ENCODE measurements around the gene MINDY3.
A peak's percentile ranks its signal among the peaks of the same experiment; 100 is the strongest.

Gene MINDY3

GRCh38 chr10:15865304-15865703 lies 5.0 kb upstream of the MINDY3 start:
- DNase-seq (ENCODE audit: low read depth), result no peak
- no peak overlapping the region for H3K4me3 ChIP-seq (ENCODE audit: low read depth, low read length)
- no peak for TF ChIP-seq CTCF (IDR thresholded peaks at IDR 0.05; ENCODE audit: low read depth, low read length, missing control alignments)

- no peak for DNase-seq (ENCODE audit: low read depth)
- no peak overlapping the region for H3K4me3 ChIP-seq (ENCODE audit: low read depth, low read length)
- no peak for TF ChIP-seq CTCF (IDR thresholded peaks at IDR 0.05; ENCODE audit: low read depth, low read length, missing control alignments)
Measured at GRCh38 chr10:15864419-15864818, 4.1 kb upstream of the MINDY3 start.

GRCh38 chr10:15863733-15864132 lies 3.4 kb upstream of the MINDY3 start:
- no peak for DNase-seq (ENCODE audit: low read depth)
- TF ChIP-seq CTCF (IDR thresholded peaks at IDR 0.05; ENCODE audit: low read depth, low read length, missing control alignments), result no peak
- no peak overlapping the region for H3K4me3 ChIP-seq (ENCODE audit: low read depth, low read length)

GRCh38 chr10:15863323-15863722 lies 3.0 kb upstream of the MINDY3 start:
- no peak for TF ChIP-seq CTCF (IDR thresholded peaks at IDR 0.05; ENCODE audit: low read depth, low read length, missing control alignments)
- no peak overlapping the region for H3K4me3 ChIP-seq (ENCODE audit: low read depth, low read length)
- no peak for DNase-seq (ENCODE audit: low read depth)

GRCh38 chr10:15860692-15861201 lies 440 bp upstream of the MINDY3 start:
- DNase-seq (ENCODE audit: low read depth), result no peak
- no peak for TF ChIP-seq CTCF (IDR thresholded peaks at IDR 0.05; ENCODE audit: low read depth, low read length, missing control alignments)
- peak overlapping the region; percentile 91 for H3K4me3 ChIP-seq (ENCODE audit: low read depth, low read length)

GRCh38 chr10:15859509-15859905 lies 800 bp downstream of the MINDY3 start:
- TF ChIP-seq CTCF (IDR thresholded peaks at IDR 0.05; ENCODE audit: low read depth, low read length, missing control alignments), result no peak
- peak; percentile 2 for DNase-seq (ENCODE audit: low read depth)
- H3K4me3 ChIP-seq (ENCODE audit: low read depth, low read length), result peak overlapping the region; percentile 91

- peak overlapping the region; percentile 91; the same call in 1 of the 2 replicates for H3K4me3 ChIP-seq (ENCODE audit: low read depth, low read length)
- DNase-seq (ENCODE audit: low read depth), result no peak
- no peak for TF ChIP-seq CTCF (IDR thresholded peaks at IDR 0.05; ENCODE audit: low read depth, low read length, missing control alignments)
Measured at GRCh38 chr10:15858861-15859281, 1.4 kb downstream of the MINDY3 start.

Data from GM12864 (cell line).